ENCODE measurements around the gene IL36A.

Gene IL36A

GRCh38 chr2:113034016-113034415, 28.8 kb downstream of the IL36A start:
- Histone ChIP-seq H3K4me1 (ENCODE audit: control insufficient read depth, insufficient read depth, low read length) (peaks cover 5% of the 10 kb centered on the region), H3K4me3 (ENCODE audit: low read length) (no peak overlapping the region), H3K36me3 (ENCODE audit: control insufficient read depth, insufficient read depth, low read length) (no peaks in the 10 kb centered on the region), H3K9me3 (ENCODE audit: control insufficient read depth, low read length) (no peaks in the 10 kb centered on the region), H3K27me3 (ENCODE audit: control insufficient read depth, insufficient read depth, low read length) (no peaks in the 10 kb centered on the region), H3K9ac (ENCODE audit: low read length) (no peak overlapping the region)

- Histone ChIP-seq H3K9ac (ENCODE audit: low read length) (no peak overlapping the region), H3K27me3 (ENCODE audit: control insufficient read depth, insufficient read depth, low read length) (no peaks in the 10 kb centered on the region), H3K36me3 (ENCODE audit: control insufficient read depth, insufficient read depth, low read length) (no peaks in the 10 kb centered on the region), H3K4me3 (ENCODE audit: low read length) (no peak overlapping the region), H3K4me1 (ENCODE audit: control insufficient read depth, insufficient read depth, low read length) (peaks cover 14% of the 10 kb centered on the region), H3K9me3 (ENCODE audit: control insufficient read depth, low read length) (no peaks in the 10 kb centered on the region)
Observed at GRCh38 chr2:113036763-113037162, 31.5 kb downstream of the IL36A start.

GRCh38 chr2:113038291-113038690, 33.0 kb downstream of the IL36A start:
- H3K4me3 ChIP-seq (ENCODE audit: low read length): no peak overlapping the region
- H3K36me3 ChIP-seq (ENCODE audit: control insufficient read depth, insufficient read depth, low read length): no peaks in the 10 kb centered on the region
- H3K27me3 ChIP-seq (ENCODE audit: control insufficient read depth, insufficient read depth, low read length): no peaks in the 10 kb centered on the region
- H3K4me1 ChIP-seq (ENCODE audit: control insufficient read depth, insufficient read depth, low read length): peaks cover 14% of the 10 kb centered on the region
- H3K9me3 ChIP-seq (ENCODE audit: control insufficient read depth, low read length): no peaks in the 10 kb centered on the region
- H3K9ac ChIP-seq (ENCODE audit: low read length): no peak overlapping the region

GRCh38 chr2:113039158-113039557, 33.9 kb downstream of the IL36A start:
- peaks cover 14% of the 10 kb centered on the region for H3K4me1 ChIP-seq (ENCODE audit: control insufficient read depth, insufficient read depth, low read length)
- no peaks in the 10 kb centered on the region for H3K27me3 ChIP-seq (ENCODE audit: control insufficient read depth, insufficient read depth, low read length)
- no peak overlapping the region for H3K4me3 ChIP-seq (ENCODE audit: low read length)
- no peaks in the 10 kb centered on the region for H3K9me3 ChIP-seq (ENCODE audit: control insufficient read depth, low read length)
- H3K9ac ChIP-seq (ENCODE audit: low read length): no peak overlapping the region
- H3K36me3 ChIP-seq (ENCODE audit: control insufficient read depth, insufficient read depth, low read length): no peaks in the 10 kb centered on the region

GRCh38 chr2:113039719-113040118, 34.5 kb downstream of the IL36A start:
- Histone ChIP-seq H3K4me3 (ENCODE audit: low read length) (no peak overlapping the region), H3K4me1 (ENCODE audit: control insufficient read depth, insufficient read depth, low read length) (peaks cover 14% of the 10 kb centered on the region), H3K27me3 (ENCODE audit: control insufficient read depth, insufficient read depth, low read length) (no peaks in the 10 kb centered on the region), H3K9me3 (ENCODE audit: control insufficient read depth, low read length) (no peaks in the 10 kb centered on the region), H3K9ac (ENCODE audit: low read length) (no peak overlapping the region), H3K36me3 (ENCODE audit: control insufficient read depth, insufficient read depth, low read length) (no peaks in the 10 kb centered on the region)

- H3K4me1 ChIP-seq (ENCODE audit: control insufficient read depth, insufficient read depth, low read length): peaks cover 14% of the 10 kb centered on the region
- H3K36me3 ChIP-seq (ENCODE audit: control insufficient read depth, insufficient read depth, low read length): no peaks in the 10 kb centered on the region
- H3K9ac ChIP-seq (ENCODE audit: low read length): no peak overlapping the region
- H3K4me3 ChIP-seq (ENCODE audit: low read length): no peak overlapping the region
- H3K27me3 ChIP-seq (ENCODE audit: control insufficient read depth, insufficient read depth, low read length): no peaks in the 10 kb centered on the region
- no peaks in the 10 kb centered on the region for H3K9me3 ChIP-seq (ENCODE audit: control insufficient read depth, low read length)
Observed at GRCh38 chr2:113041871-113042270, 36.6 kb downstream of the IL36A start.

GRCh38 chr2:113046465-113046864, 41.2 kb downstream of the IL36A start:
- Histone ChIP-seq H3K4me1 (ENCODE audit: control insufficient read depth, insufficient read depth, low read length) (no peaks in the 10 kb centered on the region), H3K9me3 (ENCODE audit: control insufficient read depth, low read length) (no peaks in the 10 kb centered on the region), H3K27me3 (ENCODE audit: control insufficient read depth, insufficient read depth, low read length) (no peaks in the 10 kb centered on the region), H3K4me3 (ENCODE audit: low read length) (no peak overlapping the region), H3K36me3 (ENCODE audit: control insufficient read depth, insufficient read depth, low read length) (no peaks in the 10 kb centered on the region), H3K9ac (ENCODE audit: low read length) (no peak overlapping the region)

- Histone ChIP-seq H3K27me3 (ENCODE audit: control insufficient read depth, insufficient read depth, low read length) (no peaks in the 10 kb centered on the region), H3K9ac (ENCODE audit: low read length) (no peak overlapping the region), H3K9me3 (ENCODE audit: control insufficient read depth, low read length) (no peaks in the 10 kb centered on the region), H3K4me3 (ENCODE audit: low read length) (no peak overlapping the region), H3K36me3 (ENCODE audit: control insufficient read depth, insufficient read depth, low read length) (no peaks in the 10 kb centered on the region), H3K4me1 (ENCODE audit: control insufficient read depth, insufficient read depth, low read length) (no peaks in the 10 kb centered on the region)
Observed at GRCh38 chr2:113050921-113051895, 45.9 kb downstream of the IL36A start.

- Histone ChIP-seq H3K27me3 (ENCODE audit: control insufficient read depth, insufficient read depth, low read length) (no peaks in the 10 kb centered on the region), H3K4me3 (ENCODE audit: low read length) (no peak within 1 kb of the TSS), H3K9ac (ENCODE audit: low read length) (no peak within 1 kb of the TSS), H3K4me1 (ENCODE audit: control insufficient read depth, insufficient read depth, low read length) (no peaks in the 10 kb centered on the region), H3K36me3 (ENCODE audit: control insufficient read depth, insufficient read depth, low read length) (no peaks in the 10 kb centered on the region), H3K9me3 (ENCODE audit: control insufficient read depth, low read length) (no peaks in the 10 kb centered on the region)
Observed at GRCh38 chr2:113052396-113052917, 47.2 kb downstream of the IL36A start, which contains the start of gene IL36B. IL36B (minus strand) TSS chr2:113052867.

- no peak overlapping the region for H3K9ac ChIP-seq (ENCODE audit: low read length)
- H3K4me3 ChIP-seq (ENCODE audit: low read length): no peak overlapping the region
- no peaks in the 10 kb centered on the region for H3K36me3 ChIP-seq (ENCODE audit: control insufficient read depth, insufficient read depth, low read length)
Observed at GRCh38 chr2:113053666-113054065, 48.4 kb downstream of the IL36A start.

GRCh38 chr2:113054066-113054465, 48.8 kb downstream of the IL36A start:
- Histone ChIP-seq H3K27me3 (ENCODE audit: control insufficient read depth, insufficient read depth, low read length) (no peaks in the 10 kb centered on the region), H3K4me1 (ENCODE audit: control insufficient read depth, insufficient read depth, low read length) (no peaks in the 10 kb centered on the region), H3K9ac (ENCODE audit: low read length) (no peak overlapping the region), H3K4me3 (ENCODE audit: low read length) (no peak overlapping the region), H3K36me3 (ENCODE audit: control insufficient read depth, insufficient read depth, low read length) (no peaks in the 10 kb centered on the region), H3K9me3 (ENCODE audit: control insufficient read depth, low read length) (no peaks in the 10 kb centered on the region)

More at GRCh38 chr2:113053666-113054065, 48.4 kb downstream of the IL36A start:
- no peaks in the 10 kb centered on the region for H3K4me1 ChIP-seq (ENCODE audit: control insufficient read depth, insufficient read depth, low read length)
- no peaks in the 10 kb centered on the region for H3K27me3 ChIP-seq (ENCODE audit: control insufficient read depth, insufficient read depth, low read length)
- H3K9me3 ChIP-seq (ENCODE audit: control insufficient read depth, low read length): no peaks in the 10 kb centered on the region

- no peaks in the 10 kb centered on the region for H3K4me1 ChIP-seq (ENCODE audit: control insufficient read depth, insufficient read depth, low read length)
- H3K4me3 ChIP-seq (ENCODE audit: low read length): no peak overlapping the region
- no peak overlapping the region for H3K9ac ChIP-seq (ENCODE audit: low read length)
- H3K36me3 ChIP-seq (ENCODE audit: control insufficient read depth, insufficient read depth, low read length): no peaks in the 10 kb centered on the region
- no peaks in the 10 kb centered on the region for H3K9me3 ChIP-seq (ENCODE audit: control insufficient read depth, low read length)
- no peaks in the 10 kb centered on the region for H3K27me3 ChIP-seq (ENCODE audit: control insufficient read depth, insufficient read depth, low read length)
Observed at GRCh38 chr2:113056521-113056920, 51.3 kb downstream of the IL36A start.

Data from mucosa of stomach (tissue), 1 donor.